MM.1S (cell line): Measurements from ENCODE around the gene DIP2C.

ENCODE experiments used
- DNase-seq: peaks from one replicate; pipeline ENCODE4 v3.0.0-alpha.2; 2015
- H2AFZ ChIP-seq: fragments of 300-600 bp; sonication (generic); 2 replicates; pipeline ENCODE4 v1.6.0; 2016; ENCODE audit warnings: antibody characterized with exemption, low read length
- H3F3A ChIP-seq: fragments of 300-600 bp; sonication (generic); 2 replicates; pipeline ENCODE4 v1.6.1; 2016; ENCODE audit warnings: mild to moderate bottlenecking, antibody characterized with exemption, low read length, moderate library complexity, mixed read lengths; ENCODE audit not compliant: insufficient read depth
- H3K27ac ChIP-seq: fragments of 300-600 bp; sonication (generic); 2 replicates; pipeline ENCODE4 v1.5.1; 2016; ENCODE audit warnings: mild to moderate bottlenecking, low read length
- H3K27me3 ChIP-seq: fragments of 300-600 bp; sonication (generic); replicated peaks from 2 replicates; pipeline ENCODE4 v1.6.0; 2016; ENCODE audit warnings: low read length; ENCODE audit not compliant: insufficient read depth
- H3K36me3 ChIP-seq: fragments of 300-600 bp; sonication (generic); replicated peaks from 2 replicates; pipeline ENCODE4 v1.6.1; 2016; ENCODE audit warnings: mild to moderate bottlenecking, low read length, mixed read lengths; ENCODE audit not compliant: insufficient read depth
- H3K4me1 ChIP-seq: fragments of 300-600 bp; sonication (generic); 2 replicates; pipeline ENCODE4 v1.6.1; 2016; ENCODE audit warnings: low read length, mixed read lengths
- H3K4me2 ChIP-seq: fragments of 300-600 bp; sonication (generic); 2 replicates; pipeline ENCODE4 v1.6.0; 2016; ENCODE audit warnings: low read depth, low read length
- H3K4me3 ChIP-seq: fragments of 300-600 bp; sonication (generic); 2 replicates; pipeline ENCODE4 v1.5.1; 2016; ENCODE audit warnings: low read length, mixed read lengths
- H3K79me2 ChIP-seq: fragments of 300-600 bp; sonication (generic); 2 replicates; pipeline ENCODE4 v1.6.1; 2016; ENCODE audit warnings: mixed run types, low read length, mixed read lengths
- H3K9ac ChIP-seq: fragments of 300-600 bp; sonication (generic); 2 replicates; pipeline ENCODE4 v1.6.1; 2016; ENCODE audit warnings: low read length, mixed read lengths
- H3K9me2 ChIP-seq: fragments of 300-600 bp; sonication (generic); replicated peaks from 2 replicates; pipeline ENCODE4 v1.6.1; 2016; ENCODE audit warnings: mild to moderate bottlenecking, low read length, mixed read lengths; ENCODE audit not compliant: insufficient read depth
- H3K9me3 ChIP-seq: fragments of 300-600 bp; sonication (generic); replicated peaks from 2 replicates; pipeline ENCODE4 v1.6.1; 2016; ENCODE audit warnings: mild to moderate bottlenecking, low read length, mixed read lengths; ENCODE audit not compliant: insufficient read depth
- H4K20me1 ChIP-seq: fragments of 300-600 bp; sonication (generic); 2 replicates; pipeline ENCODE4 v1.6.1; 2016; ENCODE audit warnings: mild to moderate bottlenecking, low read length, moderate library complexity, mixed read lengths; ENCODE audit not compliant: insufficient read depth
- CTCF ChIP-seq: fragments of 300-600 bp; sonication (generic); IDR thresholded peaks from 2 replicates; pipeline ENCODE4 v1.5.1; 2016; ENCODE audit warnings: antibody characterized with exemption, low read length, mixed read lengths
- EZH2 ChIP-seq: fragments of 300-600 bp; sonication (generic); optimal IDR thresholded peaks from 2 replicates; pipeline ENCODE3; 2017; ENCODE audit warnings: low read depth, mild to moderate bottlenecking, antibody characterized with exemption, low read length, mixed read lengths
- EZH2phosphoT487 ChIP-seq: fragments of 300-600 bp; sonication (generic); IDR thresholded peaks from 2 replicates; pipeline ENCODE4 v1.6.1; 2018; ENCODE audit warnings: antibody characterized with exemption, low read length

DIP2C gene

GRCh38 chr10:340646-341045 lies 348.8 kb downstream of the DIP2C start:
- H3K4me1 ChIP-seq: no peaks in the 10 kb centered on the region
- H3K27ac ChIP-seq: no peak overlapping the region
- no peak overlapping the region for H3K4me2 ChIP-seq
- H3K4me3 ChIP-seq: no peak overlapping the region
- no peaks in the 10 kb centered on the region for H3K9me2 ChIP-seq
- no peaks in the 10 kb centered on the region for H3K9me3 ChIP-seq
- no peaks in the 10 kb centered on the region for H3K79me2 ChIP-seq
- H4K20me1 ChIP-seq: no peaks in the 10 kb centered on the region
- no peak for DNase-seq
- TF ChIP-seq EZH2phosphoT487 (no peak), CTCF (no peak)
- H3K27me3 ChIP-seq: no peaks in the 10 kb centered on the region
- no peaks in the 10 kb centered on the region for H3F3A ChIP-seq
- no peak overlapping the region for H3K9ac ChIP-seq
- H3K36me3 ChIP-seq: no peaks in the 10 kb centered on the region
- H2AFZ ChIP-seq: no peak overlapping the region

GRCh38 chr10:339038-339391 lies 350.5 kb downstream of the DIP2C start:
- H3K27me3 ChIP-seq: no peaks in the 10 kb centered on the region
- no peak overlapping the region for H3K9ac ChIP-seq
- no peak overlapping the region for H3K27ac ChIP-seq
- no peaks in the 10 kb centered on the region for H3F3A ChIP-seq
- H3K79me2 ChIP-seq: no peaks in the 10 kb centered on the region
- H3K4me2 ChIP-seq: no peak overlapping the region
- H3K36me3 ChIP-seq: no peaks in the 10 kb centered on the region
- H3K9me2 ChIP-seq: no peaks in the 10 kb centered on the region
- H3K9me3 ChIP-seq: no peaks in the 10 kb centered on the region
- no peaks in the 10 kb centered on the region for H4K20me1 ChIP-seq
- no peak for TF ChIP-seq EZH2phosphoT487
- no peak for TF ChIP-seq EZH2
- no peak for TF ChIP-seq CTCF
- no peak overlapping the region for H2AFZ ChIP-seq
- H3K4me3 ChIP-seq: no peak overlapping the region
- no peaks in the 10 kb centered on the region for H3K4me1 ChIP-seq
- no peak for DNase-seq

- Histone ChIP-seq H3K4me2 (no peak overlapping the region), H3K4me3 (no peak overlapping the region)
These were observed 351.1 kb downstream of the DIP2C start for GRCh38 chr10:338171-339037.

More at GRCh38 chr10:338171-339037, 351.1 kb downstream of the DIP2C start:
- Histone ChIP-seq H3F3A (no peaks in the 10 kb centered on the region), H3K36me3 (no peaks in the 10 kb centered on the region), H3K9me3 (no peaks in the 10 kb centered on the region), H3K9ac (no peak overlapping the region), H3K79me2 (no peaks in the 10 kb centered on the region), H2AFZ (no peak overlapping the region), H3K27me3 (no peaks in the 10 kb centered on the region), H3K9me2 (no peaks in the 10 kb centered on the region), H4K20me1 (no peaks in the 10 kb centered on the region), H3K4me1 (no peaks in the 10 kb centered on the region), H3K27ac (no peak overlapping the region)
- TF ChIP-seq CTCF (no peak), EZH2 (no peak), EZH2phosphoT487 (no peak)
- DNase-seq: no peak
